ENCODE data around the gene DAGLB.
"Not testable (repeated sequence)": the region's sequence is repeated elsewhere in the genome, so short reads cannot be mapped to it uniquely, and the experiment has no call there.

The DAGLB gene

GRCh38 chr7:6378556-6378955 is 69.2 kb downstream of the DAGLB start:
- DNase-seq (ENCODE audit: low read depth in 2 of 3, low spot score in 2 of 3): not testable (repeated sequence)

- DNase-seq (ENCODE audit: low read depth in 2 of 3, low spot score in 2 of 3): no peak
Measured at GRCh38 chr7:6376820-6377219, 70.9 kb downstream of the DAGLB start.

- DNase-seq (ENCODE audit: low read depth in 2 of 3, low spot score in 2 of 3): no peak
Measured at GRCh38 chr7:6375348-6376101, 72.2 kb downstream of the DAGLB start.

- DNase-seq (ENCODE audit: low read depth in 2 of 3, low spot score in 2 of 3): no peak
Measured at GRCh38 chr7:6367701-6368211, 80.0 kb downstream of the DAGLB start.

- no peak for DNase-seq (ENCODE audit: low read depth in 2 of 3, low spot score in 2 of 3)
Measured at GRCh38 chr7:6365451-6365850, 82.3 kb downstream of the DAGLB start.

- DNase-seq (ENCODE audit: low read depth in 2 of 3, low spot score in 2 of 3): no peak
Measured at GRCh38 chr7:6360841-6361240, 86.9 kb downstream of the DAGLB start.

- no peak for DNase-seq (ENCODE audit: low read depth in 2 of 3, low spot score in 2 of 3)
Measured at GRCh38 chr7:6359734-6360133, 88.0 kb downstream of the DAGLB start.
